Gastroesophageal sphincter (tissue), 4 donors: Measurements from ENCODE around the gene DTL. TPM values are rescaled to one million over a fixed set of nuclear protein-coding genes. Genes with fewer than 3 reads are reported as not detected.

Source experiments
- ATAC-seq: fragments of 150-250 bp; one replicate; pipeline ENCODE4 v1.9.1; 2016; ENCODE audit warnings: mild to moderate bottlenecking, moderate library complexity
- H3K27ac ChIP-seq, 4 donors: fragments of 200-600 bp; sonication (generic) in 3 of 4; 1 replicate in 3 of 4; 2 replicates in 1 of 4; pipeline ENCODE4 v1.5.1; 2016 to 2019
- H3K27me3 ChIP-seq: fragments of 200-600 bp; sonication (generic); one replicate; pipeline ENCODE4 v1.5.1; 2019
- H3K36me3 ChIP-seq, 2 donors: fragments of 200-600 bp; sonication (generic); one replicate each; pipeline ENCODE4 v1.5.1; 2019; ENCODE audit warnings: control low read depth in 1 of 2
- H3K4me1 ChIP-seq, 3 donors: fragments of 200-600 bp; sonication (generic); 1 replicate in 2 of 3; 2 replicates in 1 of 3; pipeline ENCODE4 v1.5.1; 2016 to 2019; ENCODE audit warnings: control low read depth in 2 of 3
- H3K4me3 ChIP-seq, 2 donors: fragments of 200-600 bp; sonication (generic); one replicate each; pipeline ENCODE4 v1.5.1; 2019; ENCODE audit warnings: mild to moderate bottlenecking in 1 of 2, moderate library complexity in 1 of 2
- H3K9me3 ChIP-seq, 3 donors: fragments of 200-600 bp; sonication (generic); one replicate each; pipeline ENCODE4 v1.5.1; 2017 to 2019; ENCODE audit warnings: control low read depth in 2 of 3
- EP300 ChIP-seq: sonication (generic); formaldehyde crosslinking; IDR thresholded peaks from one replicate; pipeline ENCODE4 v1.6.1; 2017; ENCODE audit warnings: antibody characterized with exemption, mild to moderate bottlenecking
- POLR2A ChIP-seq, 2 donors: fragments of 450-650 bp; IDR thresholded peaks; one replicate each; pipeline ENCODE4 v1.6.1; 2017; ENCODE audit warnings: antibody characterized with exemption in 2 of 2, mild to moderate bottlenecking in 2 of 2, moderate library complexity in 1 of 2
- POLR2AphosphoS5 ChIP-seq: sonication (generic); formaldehyde crosslinking; IDR thresholded peaks from one replicate; pipeline ENCODE4 v1.6.1; 2017; ENCODE audit warnings: antibody characterized with exemption
- WGBS, 2 donors: methylation state at CpG; one replicate each; pipeline ENCODE4 v1.1.5; 2018; ENCODE audit warnings: low coverage in 1 of 2; 5-methylcytosine and 5-hydroxymethylcytosine counted together
- total RNA-seq, 4 donors: library from RNA; depleted of rRNA; stranded (reverse); fragments of >200 nt; gene quantifications; one replicate each; pipeline ENCODE4 v1.1.0, GENCODE V29; 2016
- TF ChIP-seq, protein P1 (sequence below), 4 experiments: fragments of 200-600 bp in 2 of 4; fragments of 450-650 bp in 2 of 4; sonication (generic) in 1 of 4; IDR thresholded peaks; one replicate each; pipeline ENCODE4 v1.5.1; 2017 to 2019; ENCODE audit warnings: antibody characterized with exemption in 4 of 4, mild to moderate bottlenecking in 2 of 4, moderate library complexity in 2 of 4

DTL gene
- total RNA-seq, 4 donors from 2014 or later: 0.08 to 1.6 (median 0.54) TPM; not detected in 1

DNA sequence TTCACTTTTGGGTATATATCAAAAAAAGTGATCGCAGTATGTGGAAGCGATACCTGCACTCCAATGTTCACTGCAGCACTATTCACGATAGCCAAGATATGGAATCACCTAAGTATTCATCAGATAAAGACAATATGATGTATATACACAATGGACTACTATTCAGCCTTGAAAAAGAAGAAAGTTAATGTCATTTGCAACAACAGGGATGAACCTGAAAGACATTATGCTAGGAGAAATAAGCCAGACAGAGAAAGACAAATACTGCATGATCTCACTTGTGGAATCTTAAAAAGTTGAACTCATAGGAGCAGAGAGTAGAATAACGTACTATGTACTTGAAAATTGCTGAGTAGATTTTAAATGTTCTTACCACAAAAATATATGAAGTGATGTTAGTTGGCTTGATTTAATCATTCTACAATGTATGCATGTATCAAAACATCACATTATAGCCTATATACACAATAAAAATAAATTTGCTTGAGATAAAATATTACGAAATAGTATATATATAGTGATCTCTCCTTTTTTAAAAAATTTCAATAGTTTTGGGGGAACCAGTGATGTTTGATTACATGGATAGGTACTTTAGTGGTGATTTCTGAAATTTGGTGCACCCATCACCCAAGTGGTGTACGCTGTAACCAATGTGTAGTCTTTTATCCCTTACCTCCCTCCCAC is 56.0 kb downstream of the DTL start:
- peaks cover 0 to 15% (median 4%) of the 10 kb centered on the region in 3 donors for H3K4me1 ChIP-seq
- no peak for TF ChIP-seq POLR2AphosphoS5
- TF ChIP-seq EP300: no peak
- no peak overlapping the region for H3K27ac ChIP-seq
- no peaks in the 10 kb centered on the region for H3K27me3 ChIP-seq
- no peaks in the 10 kb centered on the region for H3K36me3 ChIP-seq
- 80% methylated on average over 5 to 6 of the region's 6 CpGs for WGBS, 2 donors
- no peaks in the 10 kb centered on the region for H3K9me3 ChIP-seq
- no peak overlapping the region for H3K4me3 ChIP-seq
- no peak for ATAC-seq

DNA sequence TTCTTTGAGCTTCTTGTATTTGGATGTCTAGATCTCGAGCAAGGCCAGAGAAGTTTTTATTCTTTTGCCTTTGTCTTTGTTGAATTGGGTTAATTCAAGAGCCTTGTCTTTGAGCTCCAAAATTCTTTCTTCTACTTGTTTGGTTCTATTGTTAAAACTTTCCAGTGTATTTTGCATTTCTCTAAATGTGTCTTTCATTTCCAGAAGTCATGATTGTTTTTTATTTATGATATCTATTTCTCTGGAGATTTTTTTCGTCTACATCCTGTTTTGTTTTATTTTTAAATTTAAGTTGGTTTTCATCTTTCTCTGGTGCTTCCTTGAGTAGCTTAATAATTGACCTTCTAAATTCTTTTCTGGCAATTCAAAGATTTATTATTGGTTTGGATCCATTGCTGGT is 61.8 kb downstream of the DTL start:
- TF ChIP-seq POLR2AphosphoS5 (no peak), EP300 (no peak), POLR2A (IDR thresholded peaks at IDR 0.05) (no peak)
- TF ChIP-seq, protein P1, sequence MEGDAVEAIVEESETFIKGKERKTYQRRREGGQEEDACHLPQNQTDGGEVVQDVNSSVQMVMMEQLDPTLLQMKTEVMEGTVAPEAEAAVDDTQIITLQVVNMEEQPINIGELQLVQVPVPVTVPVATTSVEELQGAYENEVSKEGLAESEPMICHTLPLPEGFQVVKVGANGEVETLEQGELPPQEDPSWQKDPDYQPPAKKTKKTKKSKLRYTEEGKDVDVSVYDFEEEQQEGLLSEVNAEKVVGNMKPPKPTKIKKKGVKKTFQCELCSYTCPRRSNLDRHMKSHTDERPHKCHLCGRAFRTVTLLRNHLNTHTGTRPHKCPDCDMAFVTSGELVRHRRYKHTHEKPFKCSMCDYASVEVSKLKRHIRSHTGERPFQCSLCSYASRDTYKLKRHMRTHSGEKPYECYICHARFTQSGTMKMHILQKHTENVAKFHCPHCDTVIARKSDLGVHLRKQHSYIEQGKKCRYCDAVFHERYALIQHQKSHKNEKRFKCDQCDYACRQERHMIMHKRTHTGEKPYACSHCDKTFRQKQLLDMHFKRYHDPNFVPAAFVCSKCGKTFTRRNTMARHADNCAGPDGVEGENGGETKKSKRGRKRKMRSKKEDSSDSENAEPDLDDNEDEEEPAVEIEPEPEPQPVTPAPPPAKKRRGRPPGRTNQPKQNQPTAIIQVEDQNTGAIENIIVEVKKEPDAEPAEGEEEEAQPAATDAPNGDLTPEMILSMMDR (IDR thresholded peaks at IDR 0.05): no peak
- Histone ChIP-seq H3K4me3 (no peak overlapping the region), H3K27ac (no peak overlapping the region), H3K4me1 (no peaks in the 10 kb centered on the region), H3K36me3 (no peaks in the 10 kb centered on the region), H3K27me3 (no peaks in the 10 kb centered on the region), H3K9me3 (peaks cover 0 to 5% (median 0%) of the 10 kb centered on the region in 3 donors)
- 81 to 94% methylated on average over 2 of the region's 2 CpGs for WGBS, 2 donors
- ATAC-seq: no peak

DNA sequence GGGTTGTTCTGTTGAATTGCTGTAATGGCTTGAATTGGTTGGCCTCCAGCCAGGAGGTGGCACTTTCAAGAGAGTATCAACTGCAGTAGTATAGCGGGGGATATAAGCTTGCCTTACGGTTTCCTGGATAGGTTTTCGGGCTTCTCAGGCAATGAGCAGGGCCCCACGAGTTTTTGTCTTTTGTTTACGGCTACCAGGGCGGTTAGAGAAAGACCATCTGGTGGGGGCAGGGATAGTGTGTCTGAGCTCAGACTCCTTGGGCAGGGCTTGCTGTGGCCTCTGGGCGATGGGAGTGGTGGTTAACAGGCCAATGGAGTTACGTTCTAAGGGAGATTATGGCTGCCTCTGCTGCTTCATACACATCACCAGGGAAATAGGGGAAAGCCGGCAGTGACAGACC is 62.8 kb downstream of the DTL start:
- no peak overlapping the region for H3K27ac ChIP-seq
- 95% methylated on average over 6 of the region's 9 CpGs; no CpG with 5 or more reads in 1 of the 2 donors for WGBS, 2 donors
- no peak overlapping the region for H3K4me3 ChIP-seq
- no peak for ATAC-seq
- TF ChIP-seq POLR2AphosphoS5 (no peak), POLR2A (IDR thresholded peaks at IDR 0.05) (no peak), EP300 (no peak)
- TF ChIP-seq, protein P1 (IDR thresholded peaks at IDR 0.05): no peak
- H3K36me3 ChIP-seq: no peaks in the 10 kb centered on the region
- H3K4me1 ChIP-seq: no peaks in the 10 kb centered on the region
- H3K9me3 ChIP-seq: peaks cover 0 to 5% (median 0%) of the 10 kb centered on the region in 3 donors
- no peaks in the 10 kb centered on the region for H3K27me3 ChIP-seq

DNA sequence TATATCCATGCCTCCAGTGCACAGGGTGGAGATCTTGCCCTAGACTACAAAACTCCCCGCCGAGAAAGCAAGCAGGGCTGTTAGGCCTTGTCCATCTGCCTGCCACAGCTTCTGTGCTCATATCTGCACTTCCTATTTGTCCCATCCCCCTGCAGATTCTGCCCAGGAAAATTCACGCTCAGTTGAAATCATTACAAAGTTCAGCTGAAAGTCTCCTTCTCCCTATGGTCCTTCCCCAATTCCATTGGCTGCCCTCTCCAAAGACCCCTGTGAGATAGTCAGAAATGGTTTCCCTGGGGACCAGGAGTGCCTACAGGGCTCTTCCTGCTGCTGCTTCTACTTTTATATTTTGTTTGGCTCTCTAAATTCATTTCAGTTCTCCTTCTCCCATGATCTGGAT is 63.2 kb downstream of the DTL start:
- Histone ChIP-seq H3K27me3 (no peaks in the 10 kb centered on the region), H3K4me1 (no peaks in the 10 kb centered on the region), H3K36me3 (no peaks in the 10 kb centered on the region), H3K27ac (no peak overlapping the region), H3K4me3 (no peak overlapping the region), H3K9me3 (peaks cover 0 to 5% (median 0%) of the 10 kb centered on the region in 3 donors)
- ATAC-seq: no peak
- 93 to 94% methylated on average over 2 to 3 of the region's 3 CpGs for WGBS, 2 donors
- TF ChIP-seq, protein P1 (IDR thresholded peaks at IDR 0.05): no peak
- TF ChIP-seq POLR2A (IDR thresholded peaks at IDR 0.05) (no peak), EP300 (no peak), POLR2AphosphoS5 (no peak)

DNA sequence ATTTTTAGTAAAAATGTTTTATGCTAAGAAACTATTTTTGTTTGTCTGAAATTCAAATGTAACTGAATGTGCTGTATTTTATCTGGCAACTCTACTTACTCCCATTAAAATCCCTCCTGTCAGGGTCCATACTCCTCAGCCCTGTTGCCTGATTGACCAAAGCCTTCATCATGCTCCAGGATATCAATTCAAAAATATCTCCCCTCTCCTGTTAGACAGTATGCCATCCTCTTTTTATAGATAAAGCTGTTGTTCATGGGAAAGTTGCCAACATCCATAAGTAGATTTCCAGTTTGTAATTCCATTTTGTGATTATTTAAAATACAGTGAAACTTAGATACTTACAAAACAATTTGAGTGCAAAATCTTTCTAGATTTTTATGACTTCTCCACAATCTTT is 65.7 kb downstream of the DTL start:
- peaks cover 0 to 20% (median 6%) of the 10 kb centered on the region in 3 donors for H3K4me1 ChIP-seq
- peaks cover 0 to 5% (median 0%) of the 10 kb centered on the region in 3 donors for H3K9me3 ChIP-seq
- no peak overlapping the region for H3K27ac ChIP-seq
- no peaks in the 10 kb centered on the region for H3K27me3 ChIP-seq
- ATAC-seq: no peak
- H3K4me3 ChIP-seq: no peak overlapping the region
- TF ChIP-seq EP300: no peak
- TF ChIP-seq POLR2AphosphoS5: no peak
- H3K36me3 ChIP-seq: no peaks in the 10 kb centered on the region

DNA sequence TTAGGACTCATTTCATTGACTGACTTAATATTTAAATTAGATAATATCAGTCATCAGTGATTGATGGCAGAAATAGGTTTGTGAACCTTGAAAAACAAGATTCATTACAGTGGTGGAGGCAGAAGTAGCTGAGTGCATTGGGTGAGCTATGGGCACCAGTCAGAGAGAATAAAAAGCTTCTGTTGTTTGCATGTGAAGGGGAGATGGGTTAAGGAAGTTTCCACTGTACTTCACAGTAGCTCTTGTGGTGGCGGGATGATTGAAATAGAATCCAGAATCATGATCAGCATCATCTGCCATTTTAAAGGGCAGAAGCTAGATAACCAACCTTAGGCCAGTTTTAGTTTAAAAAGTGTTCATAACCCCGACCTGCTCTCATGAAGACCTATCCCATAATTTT is 66.2 kb downstream of the DTL start:
- WGBS, 2 donors: 92 to 94% methylated on average over 2 of the region's 2 CpGs
- no peak for ATAC-seq
- TF ChIP-seq EP300 (no peak), POLR2AphosphoS5 (no peak), POLR2A (IDR thresholded peaks at IDR 0.05) (no peak)
- TF ChIP-seq, protein P1 (IDR thresholded peaks at IDR 0.05): no peak
- H3K4me1 ChIP-seq: peaks cover 0 to 25% (median 6%) of the 10 kb centered on the region in 3 donors
- peaks cover 0 to 4% (median 0%) of the 10 kb centered on the region in 3 donors for H3K9me3 ChIP-seq
- H3K27me3 ChIP-seq: no peaks in the 10 kb centered on the region
- no peaks in the 10 kb centered on the region for H3K36me3 ChIP-seq
- H3K27ac ChIP-seq: no peak overlapping the region
- no peak overlapping the region for H3K4me3 ChIP-seq
